ENCODE results near the gene AQP12B.
"Not testable (repeated sequence)": the region's sequence is repeated elsewhere in the genome, so short reads cannot be mapped to it uniquely, and the experiment has no call there.

The AQP12B gene

GRCh38 chr2:240683329-240683979 lies 769 bp upstream of the AQP12B start:
- not testable (repeated sequence) for DNase-seq (ENCODE audit: low read depth in 2 of 2)

GRCh38 chr2:240680185-240680584 lies 2.5 kb downstream of the AQP12B start:
- not testable (repeated sequence) for DNase-seq (ENCODE audit: low read depth in 2 of 2)

GRCh38 chr2:240678909-240679308 lies 3.8 kb downstream of the AQP12B start:
- DNase-seq (ENCODE audit: low read depth in 2 of 2): not testable (repeated sequence)

- not testable (repeated sequence) for DNase-seq (ENCODE audit: low read depth in 2 of 2)
Observed at GRCh38 chr2:240678043-240678442, 4.6 kb downstream of the AQP12B start.

- not testable (repeated sequence) for DNase-seq (ENCODE audit: low read depth in 2 of 2)
Observed at GRCh38 chr2:240675345-240675744, 7.3 kb downstream of the AQP12B start.

GRCh38 chr2:240674461-240675184 lies 8.1 kb downstream of the AQP12B start:
- DNase-seq (ENCODE audit: low read depth in 2 of 2): not testable (repeated sequence)

- DNase-seq (ENCODE audit: low read depth in 2 of 2): no peak
Observed at GRCh38 chr2:240672701-240673190, 9.9 kb downstream of the AQP12B start.

GRCh38 chr2:240672076-240672700 lies 10.5 kb downstream of the AQP12B start:
- DNase-seq (ENCODE audit: low read depth in 2 of 2): no peak

- no peak for DNase-seq (ENCODE audit: low read depth in 2 of 2)
Observed at GRCh38 chr2:240670950-240671349, 11.7 kb downstream of the AQP12B start.

- DNase-seq (ENCODE audit: low read depth in 2 of 2): no peak
Observed at GRCh38 chr2:240670402-240670801, 12.3 kb downstream of the AQP12B start.

- no peak for DNase-seq (ENCODE audit: low read depth in 2 of 2)
Observed at GRCh38 chr2:240664622-240665021, 18.1 kb downstream of the AQP12B start.

GRCh38 chr2:240663546-240664190 lies 19.0 kb downstream of the AQP12B start:
- DNase-seq (ENCODE audit: low read depth in 2 of 2): no peak

GRCh38 chr2:240662681-240663080 lies 20.0 kb downstream of the AQP12B start:
- no peak for DNase-seq (ENCODE audit: low read depth in 2 of 2)

GRCh38 chr2:240659883-240660282 lies 22.8 kb downstream of the AQP12B start:
- DNase-seq (ENCODE audit: low read depth in 2 of 2): not testable (repeated sequence)

GRCh38 chr2:240655931-240656886 lies 26.5 kb downstream of the AQP12B start:
- DNase-seq (ENCODE audit: low read depth in 2 of 2): no peak

GRCh38 chr2:240651185-240651584 lies 31.5 kb downstream of the AQP12B start:
- no peak for DNase-seq (ENCODE audit: low read depth in 2 of 2)

GRCh38 chr2:240650254-240650965 lies 32.3 kb downstream of the AQP12B start:
- no peak for DNase-seq (ENCODE audit: low read depth in 2 of 2)

GRCh38 chr2:240649331-240649730 lies 33.4 kb downstream of the AQP12B start:
- no peak for DNase-seq (ENCODE audit: low read depth in 2 of 2)

GRCh38 chr2:240648650-240649275 lies 33.9 kb downstream of the AQP12B start:
- DNase-seq (ENCODE audit: low read depth in 2 of 2): no peak

GRCh38 chr2:240648155-240648649 lies 34.5 kb downstream of the AQP12B start:
- DNase-seq (ENCODE audit: low read depth in 2 of 2): no peak
